Left ventricle myocardium superior (tissue), 1 donor: ENCODE data around the gene IFIT1B. TPM values are rescaled to one million over a fixed set of nuclear protein-coding genes. Genes with fewer than 3 reads are reported as not detected.

ENCODE experiments used
- ATAC-seq: fragments of 200-7000 bp; cut with Tn5 transposase; one replicate; pipeline ENCODE4 v1.9.1; 2020; ENCODE audit warnings: mild to moderate bottlenecking, moderate library complexity
- DNase-seq: peaks from one replicate; pipeline ENCODE4 v3.0.0-alpha.2; 2020
- intact Hi-C: fragments of 100-400 bp; cut with micrococcal nuclease; formaldehyde crosslinking; loops from one replicate; pipeline ENCODE4 v1.11.0; 2022
- total RNA-seq: library from RNA; stranded (reverse); fragmentation: NEBNext Ultra II Directional; extraction: Animal tissue kit (Norgen Biotek cat#: 25700); gene quantifications from one replicate; pipeline ENCODE4 v1.2.1, GENCODE V29; 2021
- donor health status: DM: no; HTN: yes; CAD: no; lungs with severe emphysema.

The IFIT1B gene
- total RNA-seq, 1 donor from 2014 or later, result not detected

GRCh38 chr10:89428877-89429276 lies 51.0 kb downstream of the IFIT1B start:
- intact Hi-C loops, result loop anchor here (5.0 kb wide), 1 partner anchor 133 kb away; no protein-coding TSS in a partner anchor
- ATAC-seq (peak; percentile 77), DNase-seq (no peak)

- no peak for DNase-seq
- peak; percentile 49 for ATAC-seq
- intact Hi-C loops, result loop anchor here (5.0 kb wide), 1 partner anchor 120 kb away; no protein-coding TSS in a partner anchor
These were observed 54.1 kb downstream of the IFIT1B start for GRCh38 chr10:89431977-89432376.

Other genes with a start within 250 kb of the IFIT1B start
- gene CH25H, start 170.7 kb upstream of the IFIT1B start, total RNA-seq, result 0.25 TPM
- gene LIPA, start 126.3 kb upstream of the IFIT1B start, total RNA-seq, result 16.5 TPM
- 7.0 TPM for gene IFIT2, start 76.0 kb upstream of the IFIT1B start, total RNA-seq
- gene IFIT3, start 50.1 kb upstream of the IFIT1B start, total RNA-seq, result 8.8 TPM
- gene IFIT1, start 14.6 kb downstream of the IFIT1B start, total RNA-seq, result 48.0 TPM
- gene IFIT5, start 36.5 kb downstream of the IFIT1B start, total RNA-seq, result 8.1 TPM
- gene SLC16A12, start 157.5 kb downstream of the IFIT1B start, total RNA-seq, result 1.1 TPM